MM.1S (cell line): ENCODE data around the gene ZNF823.

Experiments used
- CTCF ChIP-seq: fragments of 300-600 bp; sonication (generic); IDR thresholded peaks from 2 replicates; pipeline ENCODE4 v1.5.1; 2016; ENCODE audit warnings: antibody characterized with exemption, low read length, mixed read lengths
- EZH2phosphoT487 ChIP-seq: fragments of 300-600 bp; sonication (generic); IDR thresholded peaks from 2 replicates; pipeline ENCODE4 v1.6.1; 2018; ENCODE audit warnings: antibody characterized with exemption, low read length

- TF ChIP-seq CTCF, result no peak
- no peak for TF ChIP-seq EZH2phosphoT487
Measured at GRCh38 chr19:11680689-11681302, 58.0 kb downstream of the ZNF823 start.
